22Rv1 (cell line): ENCODE measurements around the gene PID1.

Experiments
- H3K27ac ChIP-seq: fragments of 450-650 bp; 2 replicates; pipeline ENCODE4 v1.5.1; 2017
- CTCF ChIP-seq: fragments of 450-650 bp; IDR thresholded peaks from 2 replicates; pipeline ENCODE4 v1.5.1; 2017; ENCODE audit warnings: mild to moderate bottlenecking
- ZFX ChIP-seq: fragments of 450-650 bp; IDR thresholded peaks from 2 replicates; pipeline ENCODE4 v1.6.1; 2017; ENCODE audit warnings: antibody characterized with exemption, borderline replicate concordance

The PID1 gene

DNA sequence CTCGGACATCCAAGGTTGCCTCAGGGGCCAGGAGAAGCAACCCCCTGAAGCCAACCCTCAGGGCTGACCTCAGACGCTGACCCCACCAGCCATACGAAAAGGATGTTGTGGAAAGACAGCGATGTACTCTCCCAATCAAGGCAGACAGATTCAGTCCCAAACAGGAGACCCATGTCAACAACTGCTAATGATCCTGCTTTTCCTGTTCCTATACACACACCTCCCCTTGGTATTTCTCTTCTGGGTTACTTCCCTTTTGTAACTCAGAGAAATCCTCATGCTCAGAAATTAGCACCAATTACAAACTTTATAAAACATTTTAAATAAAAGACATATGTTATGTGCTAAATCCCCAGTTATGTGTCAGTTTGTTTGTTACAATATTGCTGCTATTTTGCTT, 120.8 kb downstream of the PID1 start:
- TF ChIP-seq CTCF, result no peak
- TF ChIP-seq ZFX, result no peak
- H3K27ac ChIP-seq, result no peak overlapping the region

DNA sequence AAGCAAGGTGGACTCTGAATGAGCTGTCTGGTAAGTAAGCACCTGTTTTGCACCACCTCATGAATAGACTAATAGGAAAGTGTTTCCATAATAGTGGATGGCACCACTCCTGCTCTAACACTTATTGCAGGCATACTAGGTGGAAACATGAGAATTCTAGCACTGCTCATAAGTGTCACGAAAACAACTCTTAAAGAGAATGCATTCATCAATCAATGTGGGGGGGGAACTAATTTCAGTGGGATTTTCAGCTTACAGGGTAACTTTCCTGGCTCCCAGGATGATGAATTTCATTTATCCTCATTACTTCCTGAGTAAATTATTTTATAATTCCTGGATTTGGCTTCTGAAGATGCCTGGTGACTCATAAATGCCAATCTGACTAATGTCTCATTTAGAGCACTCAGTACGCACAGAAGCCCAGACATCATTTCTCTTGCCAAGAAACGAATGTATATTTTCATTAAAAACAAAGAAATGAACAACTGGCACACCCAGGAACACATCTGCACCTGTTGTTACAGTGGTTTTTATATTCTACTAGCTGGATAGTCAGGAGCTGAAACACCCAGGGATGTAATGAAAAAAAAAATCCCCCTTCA, 129.6 kb downstream of the PID1 start:
- TF ChIP-seq CTCF, result no peak
- no peak for TF ChIP-seq ZFX
- no peak overlapping the region for H3K27ac ChIP-seq

GRCh38 chr2:229137639-229138038, 133.4 kb downstream of the PID1 start:
- TF ChIP-seq CTCF, result no peak
- no peak for TF ChIP-seq ZFX
- H3K27ac ChIP-seq, result no peak overlapping the region

- TF ChIP-seq ZFX, result no peak
- no peak for TF ChIP-seq CTCF
- no peak overlapping the region for H3K27ac ChIP-seq
Observed at GRCh38 chr2:229137066-229137465, 134.0 kb downstream of the PID1 start.

DNA sequence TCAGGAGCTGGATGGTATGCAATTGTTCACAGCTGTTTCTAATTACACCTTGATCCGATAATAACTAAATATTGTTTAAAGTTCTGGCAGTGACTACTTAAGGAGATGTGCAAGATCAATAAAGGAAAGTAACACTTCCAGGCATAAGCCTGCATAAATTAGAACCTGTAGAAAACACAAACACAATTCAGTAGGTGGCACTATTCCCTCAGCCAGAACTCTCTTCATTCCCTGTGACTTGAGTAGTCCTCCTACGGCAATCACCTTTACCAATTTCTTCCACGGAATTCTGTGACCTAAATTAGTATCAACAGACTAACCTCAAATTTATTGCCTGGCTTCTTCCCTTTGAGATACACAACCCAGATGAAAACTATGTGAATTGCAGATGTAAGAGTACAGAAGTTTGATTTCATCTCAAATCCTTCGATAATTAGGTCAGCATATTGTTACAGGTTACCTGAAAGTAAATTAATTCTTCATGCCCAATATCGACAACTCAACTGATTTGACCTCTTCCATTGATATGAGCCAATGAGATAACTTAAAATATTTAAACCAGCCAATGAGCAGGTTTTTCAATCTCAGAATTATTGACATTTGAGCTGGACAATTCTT, 137.8 kb downstream of the PID1 start:
- no peak overlapping the region for H3K27ac ChIP-seq
- TF ChIP-seq ZFX, result no peak
- TF ChIP-seq CTCF, result peak; percentile 63

DNA sequence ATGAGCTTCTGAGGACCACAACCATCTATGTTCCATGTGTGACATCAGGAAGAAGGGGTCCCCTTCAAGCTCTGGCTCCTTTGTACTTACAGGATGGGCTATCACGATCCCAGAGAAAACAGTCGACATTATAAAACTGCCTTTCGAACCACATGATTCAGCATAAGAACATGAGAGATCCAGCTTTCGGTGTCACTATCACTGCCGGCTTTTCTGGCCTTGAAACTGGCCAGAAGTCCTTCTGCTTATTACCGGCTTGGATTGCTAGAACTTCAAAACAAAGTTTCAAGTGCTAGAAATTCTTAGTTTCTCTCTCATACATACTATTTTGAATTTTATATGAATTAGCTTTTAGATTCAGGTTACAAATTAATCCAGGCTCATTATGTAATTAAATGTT, 138.9 kb downstream of the PID1 start:
- no peak for TF ChIP-seq CTCF
- TF ChIP-seq ZFX, result no peak
- no peak overlapping the region for H3K27ac ChIP-seq

GRCh38 chr2:229130522-229130921, 140.6 kb downstream of the PID1 start:
- no peak overlapping the region for H3K27ac ChIP-seq
- TF ChIP-seq ZFX, result no peak
- TF ChIP-seq CTCF, result no peak
